Measurements from ENCODE around the gene PPM1A.

DNA sequence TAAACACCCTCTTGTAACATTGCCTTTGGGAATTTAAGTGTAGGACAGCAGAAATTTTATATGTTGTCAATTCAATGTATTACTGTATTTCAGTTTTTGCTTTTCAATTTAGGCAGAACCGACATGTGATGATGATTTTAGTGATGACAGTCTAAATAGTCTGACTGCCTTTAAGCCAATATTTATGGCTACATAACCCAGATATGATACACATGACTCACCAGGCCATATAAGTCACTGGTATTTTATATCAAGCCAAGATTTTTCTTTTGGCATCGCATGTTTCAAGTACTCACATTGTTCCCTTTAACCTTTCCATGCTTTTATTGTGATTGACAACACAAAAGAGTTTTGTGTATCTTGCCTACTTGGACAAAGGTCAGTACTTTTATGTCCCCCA lies 13.6 kb upstream of the PPM1A start:
- TF ChIP-seq POLR2A (IDR thresholded peaks at IDR 0.05; ENCODE audit: low read length) = no peak
- TF ChIP-seq GATA1 (IDR thresholded peaks at IDR 0.05; ENCODE audit: low read depth, low read length) = no peak
